ENCODE measurements around the gene ANKRD28. TPM values are rescaled to one million over a fixed set of nuclear protein-coding genes. Genes with fewer than 3 reads are reported as not detected.

ANKRD28 gene
- total and polyA plus RNA-seq, 2 of the 8 experiments (the other 6 are each of a cell fraction or from before 2014, with no cell fraction given), result 39.1 to 61.7 TPM

- Histone ChIP-seq H3K4me2 (ENCODE audit: insufficient read depth in 1 of 2, low read depth in 2 of 2, low read length in 2 of 2) (no peak overlapping the region), H2BK5ac (ENCODE audit: low read depth, low read length) (no peak overlapping the region), H3K23me2 (ENCODE audit: low read depth, low read length) (no peaks in the 10 kb centered on the region), H2BK20ac (ENCODE audit: low read length) (no peak overlapping the region), H4K20me1 (replicated peaks in 1 of 2; ENCODE audit: control insufficient read depth in 1 of 2, insufficient read depth in 2 of 2, low read length in 2 of 2) (peaks cover 2% of the 10 kb centered on the region in 2 experiments), H3K4me1 (replicated peaks in 1 of 4; ENCODE audit: control insufficient read depth in 3 of 4, insufficient read depth in 4 of 4, low read length in 3 of 4) (no peaks in the 10 kb centered on the region; a peak in 1 of 7 replicates), H3K4ac (replicated peaks; ENCODE audit: insufficient read length, low read depth, low read length) (no peak overlapping the region), H3K14ac (ENCODE audit: insufficient read length) (no peak overlapping the region), H2AK5ac (ENCODE audit: low read depth, low read length) (no peak overlapping the region), H3K9me3 (ENCODE audit: insufficient read depth in 2 of 2, low read depth in 1 of 2, low read length in 1 of 2) (no peaks in the 10 kb centered on the region; a peak in 2 of 4 replicates), H3K27me3 (replicated peaks in 1 of 4; ENCODE audit: control insufficient read depth in 3 of 4, extremely low read depth in 1 of 4, insufficient read depth in 3 of 4, low read length in 3 of 4) (no peaks in the 10 kb centered on the region), H2AFZ (ENCODE audit: low read length) (no peak overlapping the region), H2BK12ac (ENCODE audit: low read depth, low read length) (no peak overlapping the region), H4K5ac (ENCODE audit: insufficient read length, low read depth, low read length) (no peak overlapping the region), H3K56ac (replicated peaks; ENCODE audit: insufficient read length, low read depth, low read length) (no peak overlapping the region), H2BK120ac (replicated peaks; ENCODE audit: low read depth, low read length) (no peak overlapping the region), H3K27ac (ENCODE audit: low read depth, low read length) (no peak overlapping the region), H3K9ac (replicated peaks in 1 of 4; ENCODE audit: extremely low read depth in 1 of 4, low read depth in 3 of 4, low read length in 3 of 4) (no peak overlapping the region), H2BK15ac (ENCODE audit: low read length) (no peak overlapping the region), H3K18ac (ENCODE audit: extremely low read depth, low read length) (no peak overlapping the region), H3K79me1 (ENCODE audit: low read depth, low read length) (peaks cover 5% of the 10 kb centered on the region), H3K4me3 (ENCODE audit: extremely low read depth in 1 of 4, insufficient read depth in 2 of 4, low read depth in 3 of 4, low read length in 4 of 4) (no peak overlapping the region), H3K79me2 (ENCODE audit: control insufficient read depth in 1 of 2, insufficient read depth in 2 of 2, low read length in 2 of 2) (peaks cover 7 to 99% of the 10 kb centered on the region in 2 experiments; a peak in 3 of 4 replicates), H4K91ac (replicated peaks; ENCODE audit: insufficient read length, low read length) (no peak overlapping the region), H3K36me3 (ENCODE audit: control insufficient read depth in 2 of 4, insufficient read depth in 4 of 4, low read length in 3 of 4) (0 out of 8 replicates have a peak, but pooled peaks cover 0 to 2% (median 0%) of the 10 kb centered on the region in 4 experiments), H3K23ac (ENCODE audit: insufficient read length) (no peak overlapping the region), H4K8ac (ENCODE audit: extremely low read depth, insufficient read depth, low read length) (no peak overlapping the region)
- WGBS, 2 experiments (ENCODE audit: extremely low coverage in 1 of 2, insufficient coverage in 1 of 2, insufficient read length in 1 of 2, insufficient replicate concordance in 2 of 2, low coverage in 1 of 2, low lambda C conversion rate in 2 of 2, missing lambda C conversion rate in 1 of 2), result 85% methylated on average over 3 of the region's 3 CpGs; no CpG with 5 or more reads in 1 of the 2 experiments
- FAIRE-seq, result no peak
- DNase-seq (ENCODE audit: low read depth in 1 of 2, low spot score in 2 of 2), result no peak
- ChIA-PET POLR2A (ENCODE audit: partially characterized antibody) (no interaction called here), CTCF (ENCODE audit: partially characterized antibody) (no interaction called here)
- TF ChIP-seq ATF2 (IDR thresholded peaks at IDR 0.05; ENCODE audit: low read length) (no peak), CTCF (IDR thresholded peaks at IDR 0.05; ENCODE audit: control extremely low read depth in 1 of 3, insufficient read depth in 1 of 3, low read depth in 1 of 3, low read length in 3 of 3) (no peak), ATF3 (IDR thresholded peaks at IDR 0.05; ENCODE audit: insufficient read depth, low read depth, low read length) (no peak), GTF2F1 (IDR thresholded peaks at IDR 0.05; ENCODE audit: borderline replicate concordance, low read depth, low read length) (no peak), KDM5A (IDR thresholded peaks at IDR 0.05; ENCODE audit: low read length) (no peak), TAF7 (optimal IDR thresholded peaks at IDR 0.05; ENCODE audit: borderline replicate concordance, low read depth, low read length) (no peak), RBBP5 (IDR thresholded peaks at IDR 0.05; ENCODE audit: borderline replicate concordance, low read depth, low read length) (no peak), RXRA (IDR thresholded peaks at IDR 0.05; ENCODE audit: insufficient read depth, low read depth, low read length) (no peak), SP4 (IDR thresholded peaks at IDR 0.05; ENCODE audit: low read length) (no peak)
These were observed 47.1 kb upstream of the ANKRD28 start for GRCh38 chr3:15844889-15845288.
